ENCODE results near the gene CTIF. TPM values are rescaled to one million over a fixed set of nuclear protein-coding genes. Genes with fewer than 3 reads are reported as not detected.

Gene CTIF
- total RNA-seq, 1 donor from 2014 or later = 67.9 TPM

GRCh38 chr18:48871391-48872166 is 332.7 kb downstream of the CTIF start:
- H3K36me3 Mint-ChIP-seq = no peaks in the 10 kb centered on the region
- no peaks in the 10 kb centered on the region for H3K27me3 Mint-ChIP-seq (ENCODE audit: low read depth)
- TF ChIP-seq CTCF (IDR thresholded peaks at IDR 0.05; ENCODE audit: unreplicated experiment) = no peak

DNA sequence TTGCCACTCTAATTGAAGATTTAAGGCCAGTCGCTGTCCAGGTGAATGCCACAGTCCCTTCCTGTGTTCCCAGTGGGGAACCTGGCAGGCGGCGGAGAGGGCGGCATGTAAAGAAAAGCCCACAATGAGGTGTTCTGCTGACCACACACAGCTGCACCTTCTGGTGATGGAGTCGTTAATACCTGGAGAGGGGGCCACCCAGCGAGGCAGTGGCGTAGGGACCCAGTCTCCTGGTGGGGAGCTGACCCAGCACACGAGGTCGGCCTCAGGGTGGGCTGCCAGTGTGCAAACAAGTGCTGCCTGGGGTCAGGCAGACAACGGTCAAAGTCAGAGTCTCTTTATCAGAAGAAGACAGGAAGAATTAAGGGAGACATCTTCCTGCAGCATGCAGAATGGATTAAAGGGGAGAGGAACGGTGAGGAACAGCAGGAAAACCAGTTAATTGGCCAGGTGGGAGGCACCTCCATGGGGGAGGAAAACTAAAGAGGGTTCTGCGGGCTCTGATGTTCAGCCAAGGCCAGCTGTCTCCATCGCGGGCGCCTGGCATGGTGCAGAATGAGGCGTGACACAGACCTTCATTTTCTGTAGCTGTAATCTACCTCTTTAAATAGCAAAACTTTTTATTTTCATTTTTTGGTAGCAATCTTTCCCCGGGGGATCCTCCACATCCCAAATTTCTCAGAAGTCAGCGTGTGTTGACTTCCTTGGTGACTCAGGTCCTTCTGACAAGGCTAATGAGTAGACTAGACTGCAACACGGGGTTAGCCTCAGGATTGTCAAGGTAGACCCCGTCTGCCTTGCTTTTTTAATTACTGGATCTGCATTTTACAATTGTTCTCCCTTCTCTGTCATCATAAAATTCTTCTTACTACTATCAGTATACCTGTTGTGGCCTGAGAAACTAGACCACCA is 333.7 kb downstream of the CTIF start:
- H3K27me3 Mint-ChIP-seq (ENCODE audit: low read depth) = no peaks in the 10 kb centered on the region
- H3K9me3 Mint-ChIP-seq = no peaks in the 10 kb centered on the region
- H3K27ac Mint-ChIP-seq = peak overlapping the region; percentile 88
- TF ChIP-seq CTCF (IDR thresholded peaks at IDR 0.05; ENCODE audit: unreplicated experiment) = no peak
- peaks cover 46% of the 10 kb centered on the region for H3K4me1 Mint-ChIP-seq
- DNase-seq (ENCODE audit: low spot score in 2 of 2, unreplicated experiment in 2 of 2) = no peak
- no peaks in the 10 kb centered on the region for H3K36me3 Mint-ChIP-seq
- H3K4me3 Mint-ChIP-seq = no peak overlapping the region

More at GRCh38 chr18:48871391-48872166, 332.7 kb downstream of the CTIF start:
- H3K4me3 Mint-ChIP-seq = no peak overlapping the region
- H3K27ac Mint-ChIP-seq = no peak overlapping the region
- peaks cover 42% of the 10 kb centered on the region for H3K4me1 Mint-ChIP-seq
- H3K9me3 Mint-ChIP-seq = no peaks in the 10 kb centered on the region
- DNase-seq (ENCODE audit: low spot score in 2 of 2, unreplicated experiment in 2 of 2) = no peak

GRCh38 chr18:48874233-48874632 is 335.4 kb downstream of the CTIF start:
- no peak overlapping the region for H3K4me3 Mint-ChIP-seq
- H3K9me3 Mint-ChIP-seq = no peaks in the 10 kb centered on the region
- no peak for TF ChIP-seq CTCF (IDR thresholded peaks at IDR 0.05; ENCODE audit: unreplicated experiment)
- peak overlapping the region; percentile 47 for H3K27ac Mint-ChIP-seq
- no peaks in the 10 kb centered on the region for H3K27me3 Mint-ChIP-seq (ENCODE audit: low read depth)
- peaks cover 55% of the 10 kb centered on the region for H3K4me1 Mint-ChIP-seq
- no peaks in the 10 kb centered on the region for H3K36me3 Mint-ChIP-seq
- DNase-seq (ENCODE audit: low spot score in 2 of 2, unreplicated experiment in 2 of 2) = no peak

- H3K4me3 Mint-ChIP-seq = no peak overlapping the region
- peak overlapping the region; percentile 91 for H3K27ac Mint-ChIP-seq
- no peak for DNase-seq (ENCODE audit: low spot score in 2 of 2, unreplicated experiment in 2 of 2)
- no peaks in the 10 kb centered on the region for H3K9me3 Mint-ChIP-seq
- no peak for TF ChIP-seq CTCF (IDR thresholded peaks at IDR 0.05; ENCODE audit: unreplicated experiment)
- H3K4me1 Mint-ChIP-seq = peaks cover 58% of the 10 kb centered on the region
- H3K36me3 Mint-ChIP-seq = no peaks in the 10 kb centered on the region
- no peaks in the 10 kb centered on the region for H3K27me3 Mint-ChIP-seq (ENCODE audit: low read depth)
These were observed 335.9 kb downstream of the CTIF start for GRCh38 chr18:48874701-48875162.

DNA sequence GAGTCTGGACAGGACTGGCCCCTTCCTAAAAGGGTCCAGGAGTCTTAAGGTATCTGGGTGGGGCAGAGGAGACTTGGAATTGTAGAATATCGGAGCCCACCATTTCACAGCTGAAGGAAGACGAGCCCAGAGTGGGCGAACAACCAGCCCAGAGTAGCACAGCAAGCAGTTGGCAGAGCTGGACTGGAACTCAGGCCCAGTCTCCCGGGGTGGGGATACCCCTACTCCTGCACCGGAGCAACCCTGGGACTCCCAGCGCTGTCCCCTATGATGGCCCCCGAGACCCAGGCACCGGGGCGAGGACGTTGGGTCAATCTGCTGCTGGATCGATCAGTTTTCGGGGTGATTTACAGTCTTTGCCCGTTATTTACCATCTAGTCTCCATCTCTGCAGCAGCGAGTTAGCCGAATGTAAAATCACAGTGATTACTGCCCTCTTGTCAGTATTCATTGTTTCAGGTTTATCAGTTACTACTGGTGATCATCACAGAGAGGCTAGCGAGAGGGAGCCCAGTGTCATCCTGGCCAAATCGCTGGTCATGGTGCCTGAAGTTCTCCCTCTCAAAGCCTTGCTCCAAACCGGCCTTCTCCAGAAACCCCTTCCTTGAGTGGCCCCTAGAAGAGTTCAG is 336.6 kb downstream of the CTIF start:
- Mint-ChIP-seq H3K9me3 (peaks cover 4% of the 10 kb centered on the region), H3K4me1 (peaks cover 65% of the 10 kb centered on the region), H3K36me3 (peaks cover 4% of the 10 kb centered on the region), H3K27ac (peak overlapping the region; percentile 91), H3K27me3 (ENCODE audit: low read depth) (no peaks in the 10 kb centered on the region), H3K4me3 (peak overlapping the region; percentile 8)
- no peak for DNase-seq (ENCODE audit: low spot score in 2 of 2, unreplicated experiment in 2 of 2)
- no peak for TF ChIP-seq CTCF (IDR thresholded peaks at IDR 0.05; ENCODE audit: unreplicated experiment)

All from mesothelial cell of epicardium (in vitro differentiated cells).